Astrocyte (in vitro differentiated cells and primary cell): ENCODE results near the gene ZMAT1.

Source experiments
- CTCF ChIP-seq: IDR thresholded peaks from 2 replicates; pipeline ENCODE4 v1.5.1; 2011; ENCODE audit warnings: low read depth, mild to moderate bottlenecking, inconsistent platforms, low read length, moderate library complexity; ENCODE audit not compliant: insufficient read depth
- EZH2 ChIP-seq: IDR thresholded peaks from 2 replicates; pipeline ENCODE4 v1.6.1; 2012; ENCODE audit warnings: mild to moderate bottlenecking, low read length, inconsistent platforms; ENCODE audit not compliant: insufficient read depth

GRCh38 chrX:101931136-101931487 lies 715 bp downstream of the ZMAT1 start:
- no peak for TF ChIP-seq CTCF
- TF ChIP-seq EZH2: no peak
